ENCODE measurements around the gene HOXA13. TPM values are rescaled to one million over a fixed set of nuclear protein-coding genes. Genes with fewer than 3 reads are reported as not detected.

The HOXA13 gene
- total RNA-seq, 1 experiment from 2014 or later = not detected

DNA sequence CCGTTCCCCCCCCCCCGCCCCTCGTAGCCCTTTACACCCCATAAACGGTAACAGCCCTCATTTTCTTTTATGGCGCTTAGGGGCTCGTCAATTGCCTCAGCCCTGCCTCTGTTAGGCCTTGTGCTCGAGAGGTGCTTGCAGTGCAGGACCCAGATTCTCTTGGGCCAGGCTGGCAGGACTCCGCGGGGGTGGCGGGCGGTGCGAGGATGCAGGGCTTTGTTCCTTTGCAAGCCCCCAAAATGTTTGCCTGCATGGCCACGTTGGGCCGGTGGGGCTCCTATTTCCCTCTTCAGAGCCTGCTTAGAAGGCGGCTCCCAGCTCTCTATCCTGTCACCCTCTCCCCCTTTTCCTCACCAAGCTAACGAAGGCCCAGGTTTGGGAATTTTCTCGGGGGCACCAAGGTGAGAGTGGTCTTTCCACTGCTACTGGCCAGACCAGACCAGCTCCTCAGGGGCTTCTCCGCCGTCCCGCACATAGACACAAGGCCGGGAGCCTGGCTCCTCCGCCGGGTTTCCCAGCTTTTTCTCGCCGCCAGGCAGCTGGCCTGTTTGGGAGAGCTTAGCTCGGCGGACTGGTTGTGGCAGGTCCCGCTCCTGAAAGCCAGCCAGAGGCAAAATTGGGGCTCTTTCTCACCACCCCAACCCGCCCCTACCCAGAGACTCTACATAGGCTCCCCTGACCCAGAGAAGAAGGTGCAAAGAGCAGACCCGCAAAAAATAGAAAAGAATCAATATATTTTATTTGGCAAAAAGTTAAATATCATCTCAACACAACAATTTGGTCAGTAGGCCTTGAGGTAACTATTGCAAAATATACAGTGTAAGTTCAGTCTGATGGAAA is 38.0 kb downstream of the HOXA13 start:
- Histone ChIP-seq H4K91ac (ENCODE audit: insufficient read length, low read depth, low read length) (no peak overlapping the region), H2BK20ac (ENCODE audit: low read depth, low read length, poor library complexity, severe bottlenecking) (no peak overlapping the region), H3K56ac (ENCODE audit: insufficient read length, low read depth, low read length) (no peak overlapping the region), H3K27ac (ENCODE audit: insufficient read length, low read depth, low read length) (no peak overlapping the region), H3K9me3 (ENCODE audit: control insufficient read depth, low read depth, low read length) (no peaks in the 10 kb centered on the region), H3K4ac (ENCODE audit: low read depth, low read length) (no peak overlapping the region), H3K18ac (ENCODE audit: insufficient read length, low read depth, low read length) (no peak overlapping the region), H2BK15ac (ENCODE audit: low read depth, low read length) (no peak overlapping the region), H3K4me1 (ENCODE audit: insufficient read depth, low read length) (no peaks in the 10 kb centered on the region), H4K8ac (replicated peaks; ENCODE audit: insufficient read length, low read depth, low read length) (no peak overlapping the region), H3K9ac (ENCODE audit: extremely low read depth, insufficient read length, low read length) (no peak overlapping the region), H2BK12ac (ENCODE audit: insufficient read length, low read depth, low read length) (no peak overlapping the region), H2AFZ (ENCODE audit: low read length) (no peak overlapping the region), H2AK5ac (ENCODE audit: insufficient read length, low read length) (no peak overlapping the region), H2BK5ac (ENCODE audit: insufficient read length, low read length) (no peak overlapping the region), H3K4me2 (ENCODE audit: insufficient read depth, insufficient read length, low read length) (no peak overlapping the region), H3K27me3 (ENCODE audit: insufficient read depth, low read length) (peaks cover 97% of the 10 kb centered on the region), H3K79me1 (ENCODE audit: insufficient read depth, low read depth, low read length, poor library complexity, severe bottlenecking) (no peaks in the 10 kb centered on the region), H3K23me2 (ENCODE audit: insufficient read length, low read depth, low read length, poor library complexity, severe bottlenecking) (no peaks in the 10 kb centered on the region), H2BK120ac (ENCODE audit: low read depth, low read length, poor library complexity, severe bottlenecking) (no peak overlapping the region), H3K79me2 (ENCODE audit: insufficient read depth, low read length) (no peaks in the 10 kb centered on the region), H3K23ac (ENCODE audit: insufficient read length, low read depth, low read length) (no peak overlapping the region), H3K14ac (ENCODE audit: insufficient read depth, low read length) (no peak overlapping the region), H3T11ph (ENCODE audit: low read length) (no peak overlapping the region), H4K5ac (ENCODE audit: insufficient read length, low read depth, low read length) (no peak overlapping the region), H4K20me1 (ENCODE audit: control insufficient read depth, insufficient read depth, insufficient read length) (no peaks in the 10 kb centered on the region)
- Mint-ChIP-seq H3K4me1 (peaks cover 0 to 9% of the 10 kb centered on the region in 2 experiments; a peak in 3 of 4 replicates), H3K27me3 (ENCODE audit: low read depth) (peaks cover 98% of the 10 kb centered on the region), H3K27ac (no peak overlapping the region), H3K9me3 (peaks cover 10 to 12% of the 10 kb centered on the region in 2 experiments), H3K4me3 (no peak overlapping the region), H3K36me3 (ENCODE audit: insufficient read depth in 1 of 3, low read depth in 3 of 3) (no peaks in the 10 kb centered on the region; a peak in 1 of 7 replicates)
- peak; percentile 35 for DNase-seq
- TF ChIP-seq, protein P1, sequence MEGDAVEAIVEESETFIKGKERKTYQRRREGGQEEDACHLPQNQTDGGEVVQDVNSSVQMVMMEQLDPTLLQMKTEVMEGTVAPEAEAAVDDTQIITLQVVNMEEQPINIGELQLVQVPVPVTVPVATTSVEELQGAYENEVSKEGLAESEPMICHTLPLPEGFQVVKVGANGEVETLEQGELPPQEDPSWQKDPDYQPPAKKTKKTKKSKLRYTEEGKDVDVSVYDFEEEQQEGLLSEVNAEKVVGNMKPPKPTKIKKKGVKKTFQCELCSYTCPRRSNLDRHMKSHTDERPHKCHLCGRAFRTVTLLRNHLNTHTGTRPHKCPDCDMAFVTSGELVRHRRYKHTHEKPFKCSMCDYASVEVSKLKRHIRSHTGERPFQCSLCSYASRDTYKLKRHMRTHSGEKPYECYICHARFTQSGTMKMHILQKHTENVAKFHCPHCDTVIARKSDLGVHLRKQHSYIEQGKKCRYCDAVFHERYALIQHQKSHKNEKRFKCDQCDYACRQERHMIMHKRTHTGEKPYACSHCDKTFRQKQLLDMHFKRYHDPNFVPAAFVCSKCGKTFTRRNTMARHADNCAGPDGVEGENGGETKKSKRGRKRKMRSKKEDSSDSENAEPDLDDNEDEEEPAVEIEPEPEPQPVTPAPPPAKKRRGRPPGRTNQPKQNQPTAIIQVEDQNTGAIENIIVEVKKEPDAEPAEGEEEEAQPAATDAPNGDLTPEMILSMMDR (conservative IDR thresholded peaks at IDR 0.05) = no peak
- WGBS (ENCODE audit: extremely low coverage, insufficient read length, low lambda C conversion rate) = no CpG with 5 or more reads among the region's 30 CpGs

Measured in H9 (cell line).